GM18508 (cell line): ENCODE results near the gene RNF112.

ENCODE experiments used
- ATAC-seq: cut with Tn5 transposase; IDR thresholded peaks from one replicate; pipeline ENCODE4 v1.9.1; 2021; ENCODE audit warnings: moderate number of reproducible peaks; ENCODE audit not compliant: insufficient read depth, unreplicated experiment

Gene RNF112

DNA sequence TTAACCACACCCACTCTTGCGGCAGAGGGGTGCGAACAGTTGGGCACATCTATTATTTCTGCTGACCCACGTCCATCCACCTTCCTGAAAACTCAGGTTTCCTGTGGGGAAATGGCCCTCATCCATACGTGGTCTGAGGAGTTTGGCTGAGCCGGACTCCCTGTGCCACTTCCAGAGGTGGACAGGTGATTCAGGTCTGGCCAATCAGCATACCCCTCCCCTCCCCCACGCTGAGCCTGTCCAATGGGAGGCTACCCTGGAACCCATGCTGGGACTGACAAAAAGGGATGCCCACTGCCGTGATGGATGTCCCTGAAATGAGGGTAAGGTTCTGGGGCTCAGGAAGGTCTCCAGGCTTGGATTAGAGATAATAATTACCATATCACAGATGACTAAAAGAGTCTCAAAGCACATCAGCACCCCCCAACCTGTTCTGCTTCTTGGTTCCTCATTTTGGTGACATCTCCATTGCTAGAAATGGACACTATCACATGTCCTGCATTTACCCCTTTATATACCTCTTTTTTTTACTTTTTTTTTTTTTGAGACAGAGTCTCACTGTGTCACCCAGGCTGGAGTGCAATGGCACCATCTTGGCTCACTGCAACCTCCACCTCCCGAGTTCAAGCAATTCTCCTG lies 38.0 kb upstream of the RNF112 start:
- ATAC-seq: no peak

DNA sequence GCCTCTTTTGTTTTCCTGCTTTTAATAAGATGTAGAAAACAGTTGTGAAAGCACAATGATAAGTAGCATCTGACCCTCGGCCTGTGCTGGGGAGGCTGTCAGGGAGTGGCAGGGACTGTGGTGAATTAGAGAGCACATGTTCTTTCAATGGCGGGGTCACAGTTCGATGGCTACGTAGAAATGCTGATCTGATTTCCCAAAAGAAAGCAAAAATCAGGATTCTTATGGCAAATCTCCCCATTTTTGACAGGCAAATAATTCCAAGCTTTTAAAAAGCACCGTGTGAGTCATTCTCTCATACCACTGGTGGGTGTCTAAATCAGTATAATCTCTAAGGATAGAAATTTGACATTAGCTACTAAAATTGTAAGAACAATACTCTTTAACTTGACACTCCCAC lies 36.9 kb upstream of the RNF112 start:
- ATAC-seq: no peak

DNA sequence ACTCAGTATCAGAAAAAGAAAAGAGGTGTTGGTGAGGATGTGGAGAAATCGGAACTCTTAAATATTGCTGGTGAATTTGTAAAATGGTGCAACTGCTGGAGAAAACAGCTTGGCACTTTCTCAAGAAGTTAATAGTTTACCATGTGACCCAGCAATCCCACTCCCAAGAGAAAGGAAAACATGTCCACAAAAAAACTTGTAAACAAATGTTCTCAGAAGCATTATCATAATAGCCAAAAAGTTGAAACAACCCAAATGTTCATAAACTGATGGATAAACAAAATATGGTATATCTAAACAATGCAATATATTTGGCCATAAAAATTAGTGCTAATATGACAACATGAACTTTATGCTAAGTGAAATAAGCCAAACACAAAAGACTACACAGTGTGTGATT lies 35.3 kb upstream of the RNF112 start:
- ATAC-seq: no peak

DNA sequence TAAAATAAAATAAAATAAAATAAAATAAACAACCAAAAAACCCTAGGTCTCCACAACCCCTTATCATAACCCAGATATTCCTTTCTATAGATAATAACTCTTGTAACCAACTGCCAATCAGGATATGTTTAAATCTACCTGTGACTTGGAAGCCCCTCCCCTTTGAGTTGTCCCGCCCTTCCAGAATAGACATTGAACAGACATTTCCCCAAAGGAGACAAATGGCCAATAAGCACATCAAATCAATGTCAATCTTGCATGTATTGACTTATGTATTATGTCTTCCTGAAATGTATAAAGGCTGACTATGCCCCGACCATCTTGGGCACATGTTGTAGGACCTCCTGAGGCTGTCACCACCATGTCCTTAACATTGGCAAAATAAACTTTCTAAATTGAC lies 34.2 kb upstream of the RNF112 start:
- ATAC-seq: no peak

DNA sequence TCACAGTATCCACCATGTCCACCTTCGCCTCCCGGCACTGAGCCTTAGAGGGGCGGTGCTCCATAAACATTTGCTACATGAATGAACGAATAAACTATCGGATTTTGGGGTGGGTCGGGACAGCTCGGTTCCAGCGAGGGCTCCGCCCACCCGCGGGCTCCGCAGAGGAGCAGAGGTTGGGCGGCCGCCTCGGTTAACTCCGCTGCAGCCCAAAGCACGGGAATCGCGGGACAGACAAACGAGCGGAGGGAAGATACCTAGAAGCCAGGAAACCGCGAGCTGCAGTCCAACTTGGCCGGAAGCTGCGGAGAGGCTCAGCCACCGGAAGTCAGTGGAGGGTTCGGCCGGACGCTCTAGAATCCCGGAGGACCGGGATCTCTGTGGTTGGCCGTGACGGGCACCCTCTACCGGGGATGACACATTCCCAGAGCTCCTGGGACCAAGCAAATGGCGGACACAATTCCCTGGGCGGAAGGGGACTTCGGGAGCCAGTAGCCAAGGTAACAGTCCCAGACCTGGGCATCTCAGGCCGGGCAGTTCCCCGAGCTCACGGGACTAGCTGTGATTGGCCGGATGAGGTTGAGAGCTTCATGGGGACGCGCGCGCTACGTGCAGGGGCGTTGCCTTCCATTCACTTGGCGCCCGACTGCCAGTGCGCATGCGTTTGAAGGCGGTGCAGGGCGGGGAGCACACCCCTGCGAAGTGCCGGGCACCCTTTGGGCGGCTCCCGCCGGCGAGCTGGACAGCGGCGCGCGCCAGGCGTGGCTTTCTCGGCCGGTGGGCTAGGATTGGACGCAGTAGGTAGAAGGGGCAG lies 33.2 kb upstream of the RNF112 start:
- peak; percentile 80 for ATAC-seq

DNA sequence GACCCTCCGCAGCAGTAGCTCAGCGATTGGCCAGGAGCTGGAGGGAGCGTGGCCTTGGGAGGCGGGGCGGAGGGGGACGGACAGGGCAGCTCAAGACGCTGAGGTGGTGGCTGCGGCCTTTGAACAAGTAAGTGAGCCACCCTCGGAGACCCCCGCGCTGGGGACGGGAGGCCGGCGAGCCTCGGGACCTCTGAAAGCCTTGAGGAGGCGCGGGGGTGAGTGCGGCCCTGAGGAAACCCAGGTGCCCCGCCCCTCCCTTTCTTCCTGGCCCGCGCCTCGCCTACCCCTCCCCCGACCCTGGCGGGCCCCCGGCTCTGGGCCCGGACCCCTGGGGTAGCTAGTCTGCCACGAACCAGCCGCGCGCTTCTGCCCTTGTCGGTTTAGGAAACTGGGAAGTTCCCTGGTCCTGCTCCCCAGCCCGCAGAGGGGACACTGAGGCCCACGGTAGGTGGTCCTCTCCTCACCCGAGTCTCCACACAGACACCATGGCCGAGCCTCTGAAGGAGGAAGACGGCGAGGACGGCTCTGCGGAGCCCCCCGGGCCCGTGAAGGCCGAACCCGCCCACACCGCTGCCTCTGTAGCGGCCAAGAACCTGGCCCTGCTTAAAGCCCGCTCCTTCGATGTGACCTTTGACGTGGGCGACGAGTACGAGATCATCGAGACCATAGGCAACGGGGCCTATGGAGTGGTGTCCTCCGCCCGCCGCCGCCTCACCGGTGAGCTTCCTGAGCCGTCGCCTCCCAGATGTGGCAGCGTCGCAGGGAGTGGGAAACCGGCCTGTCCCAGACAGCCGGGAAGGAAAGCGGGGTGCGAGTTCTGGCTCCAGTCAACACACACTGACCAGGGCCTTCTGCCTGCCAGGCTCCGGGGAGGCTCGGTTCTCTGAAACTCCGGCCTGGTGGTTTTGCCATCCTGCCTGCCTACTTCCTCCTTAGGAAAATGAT lies 32.3 kb upstream of the RNF112 start, which contains the start of gene MAPK7:
Gene MAPK7, plus strand, starts transcription at position 83 of the 945 bp plus-strand sequence. Its CDS starts 403 bp downstream, at position 486.
- no peak for ATAC-seq

DNA sequence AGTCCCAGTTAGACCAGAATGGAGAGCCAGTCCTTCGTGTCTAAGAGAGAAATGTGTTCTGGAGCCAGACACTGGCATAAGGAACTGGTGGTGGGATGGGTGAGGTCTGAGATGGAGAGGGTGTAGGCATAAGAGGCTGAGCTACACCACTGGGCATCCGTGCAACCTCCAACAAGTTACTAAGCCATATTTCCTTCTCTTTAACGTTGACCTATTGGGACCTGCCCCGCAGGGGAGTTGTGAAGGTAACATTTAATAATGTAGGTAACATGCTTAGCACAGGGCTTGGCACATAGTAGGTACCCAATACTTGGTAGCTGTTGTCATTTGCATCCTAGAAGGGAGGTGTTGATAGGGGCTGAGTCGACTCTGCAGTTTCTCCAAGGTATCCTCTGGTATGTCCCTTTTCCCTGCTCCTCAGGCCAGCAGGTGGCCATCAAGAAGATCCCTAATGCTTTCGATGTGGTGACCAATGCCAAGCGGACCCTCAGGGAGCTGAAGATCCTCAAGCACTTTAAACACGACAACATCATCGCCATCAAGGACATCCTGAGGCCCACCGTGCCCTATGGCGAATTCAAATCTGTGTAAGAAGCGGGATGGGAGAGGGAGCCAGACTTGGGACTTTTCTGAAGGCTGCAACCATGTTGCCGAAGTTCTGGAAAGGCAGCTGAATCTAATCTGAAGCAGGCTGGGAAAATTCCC lies 31.5 kb upstream of the RNF112 start:
- ATAC-seq: no peak

DNA sequence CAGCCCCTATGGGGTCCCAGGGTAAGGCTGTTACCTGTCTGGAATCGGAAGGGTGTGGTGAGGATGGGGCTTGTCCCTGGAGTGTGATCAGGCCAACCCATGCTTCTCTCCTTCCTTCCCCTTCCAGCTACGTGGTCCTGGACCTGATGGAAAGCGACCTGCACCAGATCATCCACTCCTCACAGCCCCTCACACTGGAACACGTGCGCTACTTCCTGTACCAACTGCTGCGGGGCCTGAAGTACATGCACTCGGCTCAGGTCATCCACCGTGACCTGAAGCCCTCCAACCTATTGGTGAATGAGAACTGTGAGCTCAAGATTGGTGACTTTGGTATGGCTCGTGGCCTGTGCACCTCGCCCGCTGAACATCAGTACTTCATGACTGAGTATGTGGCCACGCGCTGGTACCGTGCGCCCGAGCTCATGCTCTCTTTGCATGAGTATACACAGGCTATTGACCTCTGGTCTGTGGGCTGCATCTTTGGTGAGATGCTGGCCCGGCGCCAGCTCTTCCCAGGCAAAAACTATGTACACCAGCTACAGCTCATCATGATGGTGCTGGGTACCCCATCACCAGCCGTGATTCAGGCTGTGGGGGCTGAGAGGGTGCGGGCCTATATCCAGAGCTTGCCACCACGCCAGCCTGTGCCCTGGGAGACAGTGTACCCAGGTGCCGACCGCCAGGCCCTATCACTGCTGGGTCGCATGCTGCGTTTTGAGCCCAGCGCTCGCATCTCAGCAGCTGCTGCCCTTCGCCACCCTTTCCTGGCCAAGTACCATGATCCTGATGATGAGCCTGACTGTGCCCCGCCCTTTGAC lies 30.3 kb upstream of the RNF112 start:
- ATAC-seq: no peak

DNA sequence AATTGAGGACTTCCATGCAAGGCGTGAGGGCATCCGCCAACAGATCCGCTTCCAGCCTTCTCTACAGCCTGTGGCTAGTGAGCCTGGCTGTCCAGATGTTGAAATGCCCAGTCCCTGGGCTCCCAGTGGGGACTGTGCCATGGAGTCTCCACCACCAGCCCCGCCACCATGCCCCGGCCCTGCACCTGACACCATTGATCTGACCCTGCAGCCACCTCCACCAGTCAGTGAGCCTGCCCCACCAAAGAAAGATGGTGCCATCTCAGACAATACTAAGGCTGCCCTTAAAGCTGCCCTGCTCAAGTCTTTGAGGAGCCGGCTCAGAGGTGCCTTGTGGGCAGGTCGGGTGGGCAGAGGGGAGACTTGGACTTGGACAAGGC lies 29.7 kb upstream of the RNF112 start:
- ATAC-seq: no peak

DNA sequence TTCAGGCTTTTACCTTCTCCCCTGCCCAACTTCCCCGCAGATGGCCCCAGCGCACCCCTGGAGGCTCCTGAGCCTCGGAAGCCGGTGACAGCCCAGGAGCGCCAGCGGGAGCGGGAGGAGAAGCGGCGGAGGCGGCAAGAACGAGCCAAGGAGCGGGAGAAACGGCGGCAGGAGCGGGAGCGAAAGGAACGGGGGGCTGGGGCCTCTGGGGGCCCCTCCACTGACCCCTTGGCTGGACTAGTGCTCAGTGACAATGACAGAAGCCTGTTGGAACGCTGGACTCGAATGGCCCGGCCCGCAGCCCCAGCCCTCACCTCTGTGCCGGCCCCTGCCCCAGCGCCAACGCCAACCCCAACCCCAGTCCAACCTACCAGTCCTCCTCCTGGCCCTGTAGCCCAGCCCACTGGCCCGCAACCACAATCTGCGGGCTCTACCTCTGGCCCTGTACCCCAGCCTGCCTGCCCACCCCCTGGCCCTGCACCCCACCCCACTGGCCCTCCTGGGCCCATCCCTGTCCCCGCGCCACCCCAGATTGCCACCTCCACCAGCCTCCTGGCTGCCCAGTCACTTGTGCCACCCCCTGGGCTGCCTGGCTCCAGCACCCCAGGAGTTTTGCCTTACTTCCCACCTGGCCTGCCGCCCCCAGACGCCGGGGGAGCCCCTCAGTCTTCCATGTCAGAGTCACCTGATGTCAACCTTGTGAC lies 29.1 kb upstream of the RNF112 start:
- ATAC-seq: no peak

DNA sequence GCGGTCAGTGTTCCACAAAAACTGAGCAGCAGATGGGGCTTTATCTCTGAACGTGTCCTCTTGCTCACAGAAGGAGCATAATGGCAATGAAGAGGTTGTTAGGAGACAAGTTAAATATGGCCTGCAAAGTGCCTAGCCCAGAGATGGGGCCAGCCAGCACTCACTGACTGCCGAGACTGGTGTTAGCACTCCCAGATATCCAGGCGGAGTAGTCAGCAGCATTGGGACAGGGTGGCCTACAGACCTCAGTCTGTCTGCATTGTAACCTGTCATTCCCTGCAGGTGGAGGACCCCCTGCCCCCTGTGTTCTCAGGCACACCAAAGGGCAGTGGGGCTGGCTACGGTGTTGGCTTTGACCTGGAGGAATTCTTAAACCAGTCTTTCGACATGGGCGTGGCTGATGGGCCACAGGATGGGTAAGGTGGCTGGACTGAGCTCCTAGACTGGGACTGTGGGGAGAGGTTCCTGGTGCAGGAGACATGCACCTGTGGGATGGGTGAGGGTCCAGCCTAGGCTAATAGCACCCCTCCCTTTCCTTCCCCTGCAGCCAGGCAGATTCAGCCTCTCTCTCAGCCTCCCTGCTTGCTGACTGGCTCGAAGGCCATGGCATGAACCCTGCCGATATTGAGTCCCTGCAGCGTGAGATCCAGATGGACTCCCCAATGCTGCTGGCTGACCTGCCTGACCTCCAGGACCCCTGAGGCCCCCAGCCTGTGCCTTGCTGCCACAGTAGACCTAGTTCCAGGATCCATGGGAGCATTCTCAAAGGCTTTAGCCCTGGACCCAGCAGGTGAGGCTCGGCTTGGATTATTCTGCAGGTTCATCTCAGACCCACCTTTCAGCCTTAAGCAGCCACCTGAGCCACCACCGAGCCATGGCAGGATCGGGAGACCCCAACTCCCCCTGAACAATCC lies 28.2 kb upstream of the RNF112 start:
- no peak for ATAC-seq

DNA sequence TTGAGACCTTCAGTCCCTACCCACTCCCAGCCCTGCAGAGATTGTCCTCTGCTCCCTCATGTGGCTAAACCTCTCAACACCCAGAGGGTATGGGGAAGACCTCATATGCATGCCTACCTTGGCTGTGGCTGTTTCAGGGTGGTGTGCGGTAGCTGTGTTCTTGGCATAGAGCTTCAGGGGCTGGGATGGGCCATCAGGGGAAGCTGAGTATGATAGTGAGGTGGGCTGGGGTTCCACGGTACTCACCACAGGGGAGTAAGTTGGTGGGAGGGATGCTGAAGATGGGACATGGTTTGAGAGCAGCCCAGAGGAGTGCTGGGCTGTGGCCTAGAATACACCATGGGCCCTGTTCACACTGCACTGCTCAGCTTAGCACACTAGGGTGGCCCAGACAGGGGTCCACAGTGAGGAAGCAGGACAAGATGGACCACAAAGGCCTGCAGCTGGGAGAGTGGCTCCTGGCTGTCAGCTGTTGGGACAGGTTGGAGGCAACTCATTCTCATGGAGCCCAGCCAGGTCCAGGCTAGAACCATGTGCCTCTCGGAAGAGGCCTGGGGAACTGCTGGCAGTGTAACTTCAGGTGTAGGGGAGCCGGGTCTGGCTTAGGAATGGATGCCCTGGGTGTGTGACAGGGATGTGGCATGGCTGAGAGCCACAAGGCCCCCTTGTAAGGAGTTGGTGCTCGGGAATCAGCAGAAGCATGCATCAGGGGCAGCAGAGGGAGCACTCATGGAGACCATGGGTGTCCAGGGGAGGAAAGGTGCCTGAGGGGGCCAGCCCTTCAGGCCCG lies 27.2 kb upstream of the RNF112 start:
- no peak for ATAC-seq

DNA sequence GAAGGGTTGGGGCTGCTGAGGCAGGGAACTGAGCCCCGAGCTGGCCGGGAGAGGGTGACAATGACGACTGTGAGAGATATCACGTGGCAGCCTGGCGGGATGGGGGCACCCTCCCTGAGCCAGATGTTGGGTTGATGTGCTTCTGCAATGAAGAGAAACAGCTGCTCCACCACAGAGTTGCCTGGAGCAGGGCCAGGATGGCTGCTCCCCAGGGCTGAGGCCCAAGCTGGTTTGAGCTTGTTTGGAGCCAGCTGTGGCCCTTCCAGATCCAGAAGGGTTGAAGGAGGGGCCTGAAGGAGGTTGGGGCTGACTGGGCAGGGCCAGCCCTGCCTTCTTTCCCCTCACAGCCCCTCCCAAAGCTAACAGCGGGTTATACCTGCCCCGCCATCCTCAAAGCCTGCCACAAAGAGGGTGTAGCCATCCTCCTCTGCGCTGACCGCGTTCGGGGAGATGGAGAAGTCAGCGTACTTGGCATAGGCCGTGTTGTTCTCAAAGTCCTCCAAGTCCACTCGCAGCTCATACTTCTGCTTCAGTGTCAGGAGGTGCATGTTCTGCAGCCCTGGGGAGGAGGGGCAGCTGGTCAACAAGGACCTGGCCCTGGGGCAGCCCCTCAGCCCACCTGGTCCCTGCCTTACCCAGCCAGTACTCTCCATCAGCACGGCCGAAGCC lies 26.2 kb upstream of the RNF112 start:
- no peak for ATAC-seq

DNA sequence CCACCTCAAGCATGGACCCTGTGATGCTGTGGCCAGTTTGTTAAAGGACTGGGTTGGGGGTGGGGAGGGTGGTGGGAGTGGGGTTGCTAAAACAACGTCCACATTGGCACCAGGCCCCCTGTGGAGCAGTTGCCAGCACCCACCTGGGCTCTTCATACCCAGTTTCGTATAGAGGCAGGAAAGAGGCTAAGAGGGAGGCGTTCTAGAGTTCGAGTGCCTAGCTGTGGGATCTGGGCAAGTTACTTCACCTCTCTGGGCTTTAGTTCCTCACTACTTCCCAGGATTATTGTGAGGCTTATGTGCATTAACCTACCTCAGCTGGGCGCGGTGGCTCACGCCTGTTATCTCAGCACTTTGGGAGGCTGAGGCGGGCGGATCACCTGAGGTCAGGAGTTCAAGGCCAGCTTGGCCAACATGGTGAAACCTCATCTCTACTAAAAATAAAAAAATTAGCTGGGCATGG lies 25.5 kb upstream of the RNF112 start:
- ATAC-seq: no peak

DNA sequence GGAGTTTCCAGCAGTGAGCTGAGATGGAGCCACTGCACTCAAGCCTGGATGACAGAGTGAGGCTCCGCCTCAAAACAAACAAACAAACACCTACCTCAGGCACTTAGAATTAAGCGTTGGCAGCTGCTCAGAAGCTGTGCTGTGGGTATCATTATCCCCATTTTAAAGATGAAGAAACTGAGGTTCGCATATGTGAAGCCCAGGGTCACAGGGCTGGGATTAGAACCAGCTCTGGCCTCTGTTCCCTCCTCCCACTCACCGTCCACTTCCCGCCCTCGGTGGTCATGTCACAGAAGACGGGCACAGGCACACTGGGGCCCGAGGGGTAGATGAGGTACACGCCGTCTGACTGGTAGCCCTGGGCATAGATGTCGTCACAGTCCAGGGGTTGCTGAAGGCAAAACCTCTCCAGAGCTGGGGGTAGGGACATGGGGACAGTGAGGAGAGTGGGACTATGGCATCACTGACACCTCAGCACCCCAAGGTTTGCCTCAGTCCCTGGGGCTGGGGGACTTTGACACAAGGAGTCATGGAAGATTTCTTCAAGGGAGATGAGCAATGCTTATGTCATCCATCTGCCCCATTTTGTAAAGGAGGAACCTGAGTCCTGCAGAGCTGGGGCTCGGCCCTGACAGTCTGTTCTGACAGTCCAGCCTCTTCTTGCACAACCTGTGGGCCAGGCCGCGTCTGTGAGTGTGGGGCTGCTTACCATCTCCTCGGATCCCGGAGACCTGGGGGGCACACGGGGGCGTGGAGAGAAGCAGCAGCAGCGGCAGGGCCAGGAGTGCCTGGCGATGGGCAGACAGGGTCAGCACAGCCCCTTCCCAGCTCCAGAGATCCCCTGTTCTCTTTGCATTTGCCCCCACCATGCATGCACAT lies 24.7 kb upstream of the RNF112 start:
- no peak for ATAC-seq
